H1 (cell line): ENCODE results near the gene FAR1. TPM values are rescaled to one million over a fixed set of nuclear protein-coding genes. Genes with fewer than 3 reads are reported as not detected.

Experiments
- ATF2 ChIP-seq: IDR thresholded peaks from 2 replicates; pipeline ENCODE4 v1.6.1; 2012; ENCODE audit warnings: low read length, inconsistent platforms
- CHD1 ChIP-seq: IDR thresholded peaks from 2 replicates; pipeline ENCODE4 v1.6.1; 2012; ENCODE audit warnings: low read depth, low read length, improper control_type of control experiment
- CHD7 ChIP-seq: fragments of 300-600 bp; sonication (generic); IDR thresholded peaks from 2 replicates; pipeline ENCODE4 v1.7.1; 2012; ENCODE audit warnings: low read length, moderate library complexity, mild to moderate bottlenecking, inconsistent platforms; ENCODE audit not compliant: insufficient replicate concordance
- HDAC6 ChIP-seq: IDR thresholded peaks from one replicate; pipeline ENCODE4 v1.7.1; 2012; ENCODE audit warnings: low read depth, mild to moderate bottlenecking, inconsistent platforms, low read length, moderate library complexity
- JUND ChIP-seq: IDR thresholded peaks from 2 replicates; pipeline ENCODE4 v1.6.1; 2011; ENCODE audit warnings: mild to moderate bottlenecking, improper control_type of control experiment, low read length
- MAX ChIP-seq: IDR thresholded peaks from 2 replicates; pipeline ENCODE4 v1.6.1; 2012; ENCODE audit warnings: inconsistent platforms
- RXRA ChIP-seq: IDR thresholded peaks from 2 replicates; pipeline ENCODE4 v1.6.1; 2011; ENCODE audit warnings: low read depth, mild to moderate bottlenecking, low read length, moderate library complexity; ENCODE audit not compliant: insufficient read depth
- SP1 ChIP-seq: IDR thresholded peaks from 2 replicates; pipeline ENCODE4 v1.6.1; 2011; ENCODE audit warnings: low read depth, low read length
- SRF ChIP-seq: IDR thresholded peaks from 2 replicates; pipeline ENCODE4 v1.6.1; 2011; ENCODE audit warnings: mild to moderate bottlenecking, low read depth, low read length, moderate library complexity
- polyA plus RNA-seq, 7 experiments: library from polyadenylated mRNA; depleted of rRNA in 3 of 7; stranded (reverse) in 5 of 7; unstranded in 2 of 7; fragments of >200 nt in 5 of 7; fragments of 200-250 nt in 2 of 7; gene quantifications; 1 replicate in 5 of 7; 2 replicates in 1 of 7; 4 replicates in 1 of 7; pipeline versions ENCODE4 v1.2.1 to v1.2.3, GENCODE V29; 2011 to 2013; ENCODE audit warnings: missing spikeins in 2 of 7, mixed read lengths in 2 of 7
- total RNA-seq: library from RNA; stranded (reverse); fragmentation: NEBNext Ultra II Directional; extraction: Animal tissue kit (Norgen Biotek cat#: 25700); gene quantifications from 2 replicates; pipeline ENCODE4 v1.2.1, GENCODE V29; 2021

Gene FAR1
- total and polyA plus RNA-seq, 2 of the 8 experiments (the other 6 are each of a cell fraction or from before 2014, with no cell fraction given) = 29.7 to 68.5 TPM

GRCh38 chr11:13663631-13664071, 4.8 kb upstream of the FAR1 start (continued):
- TF ChIP-seq CHD7 (no peak), SP1 (no peak), SRF (no peak), MAX (no peak), ATF2 (no peak), RXRA (no peak), HDAC6 (no peak), JUND (no peak), CHD1 (no peak)
